A549 (cell line): Measurements from ENCODE around the gene BICRAL.

ENCODE experiments used
- CEBPB ChIP-seq, 2 experiments: fragments of >200 bp in 1 of 2; sonication (Bioruptor Twin) in 1 of 2; formaldehyde crosslinking in 1 of 2; IDR thresholded peaks; 2 replicates each; pipeline ENCODE4 v1.6.1; 2012 to 2016
- EP300 ChIP-seq, 2 experiments: fragments of >200 bp; sonication (Bioruptor Twin); formaldehyde crosslinking; IDR thresholded peaks; 2 replicates in 1 of 2; 3 replicates in 1 of 2; pipeline ENCODE4 v1.6.1; 2016 to 2017
- ESRRA ChIP-seq: fragments of 150-350 bp; IDR thresholded peaks from 2 replicates; pipeline ENCODE4 v1.6.1; 2014; ENCODE audit warnings: mild to moderate bottlenecking, low read length, borderline replicate concordance
- KDM1A ChIP-seq: fragments of 200-600 bp; sonication (generic); IDR thresholded peaks from 2 replicates; pipeline ENCODE4 v1.6.1; 2016; ENCODE audit warnings: low read depth, mild to moderate bottlenecking
- NFE2L2 ChIP-seq: fragments of 150-350 bp; conservative IDR thresholded peaks from 2 replicates; pipeline ENCODE4 v1.6.1; 2014; ENCODE audit warnings: low read length
- POLR2A ChIP-seq: IDR thresholded peaks from 2 replicates; pipeline ENCODE4 v1.6.1; 2012; ENCODE audit warnings: mild to moderate bottlenecking, low read length
- USF2 ChIP-seq: fragments of 450-650 bp; IDR thresholded peaks from 2 replicates; pipeline ENCODE4 v1.6.1; 2014; ENCODE audit warnings: antibody characterized with exemption
- TF ChIP-seq, protein P1 (sequence below): fragments of >200 bp; sonication (Bioruptor Twin); formaldehyde crosslinking; IDR thresholded peaks from 3 replicates; pipeline ENCODE4 v1.5.1; 2016
- TF ChIP-seq, protein P2 (sequence below): fragments of 150-350 bp; IDR thresholded peaks from 2 replicates; pipeline ENCODE4 v1.6.1; 2014; ENCODE audit warnings: low read depth, mild to moderate bottlenecking, low read length

DNA sequence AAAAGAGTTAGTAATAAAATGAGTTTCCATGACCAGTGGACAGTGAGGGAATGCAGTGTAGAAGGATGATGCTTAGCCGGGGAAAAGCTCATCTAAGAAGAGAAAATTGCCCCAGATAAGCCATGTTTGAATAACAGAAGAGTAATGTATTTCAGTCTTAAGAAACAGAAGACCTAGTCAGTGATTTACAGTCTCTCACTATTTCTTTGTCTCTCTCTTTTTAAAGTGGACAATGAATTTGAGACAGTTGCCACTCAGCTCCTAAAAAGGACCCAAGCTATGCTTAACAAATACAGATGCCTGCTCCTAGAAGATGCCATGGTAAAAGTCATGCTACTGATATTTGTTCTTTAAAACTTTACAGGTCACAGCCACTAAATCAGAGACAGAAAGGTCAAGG is 78.2 kb downstream of the BICRAL start:
- TF ChIP-seq EP300 (IDR thresholded peaks at IDR 0.05) (no peak), POLR2A (no peak), KDM1A (no peak), ESRRA (no peak), CEBPB (IDR thresholded peaks at IDR 0.05) (no peak), USF2 (no peak), NFE2L2 (no peak)
- TF ChIP-seq, protein P1, sequence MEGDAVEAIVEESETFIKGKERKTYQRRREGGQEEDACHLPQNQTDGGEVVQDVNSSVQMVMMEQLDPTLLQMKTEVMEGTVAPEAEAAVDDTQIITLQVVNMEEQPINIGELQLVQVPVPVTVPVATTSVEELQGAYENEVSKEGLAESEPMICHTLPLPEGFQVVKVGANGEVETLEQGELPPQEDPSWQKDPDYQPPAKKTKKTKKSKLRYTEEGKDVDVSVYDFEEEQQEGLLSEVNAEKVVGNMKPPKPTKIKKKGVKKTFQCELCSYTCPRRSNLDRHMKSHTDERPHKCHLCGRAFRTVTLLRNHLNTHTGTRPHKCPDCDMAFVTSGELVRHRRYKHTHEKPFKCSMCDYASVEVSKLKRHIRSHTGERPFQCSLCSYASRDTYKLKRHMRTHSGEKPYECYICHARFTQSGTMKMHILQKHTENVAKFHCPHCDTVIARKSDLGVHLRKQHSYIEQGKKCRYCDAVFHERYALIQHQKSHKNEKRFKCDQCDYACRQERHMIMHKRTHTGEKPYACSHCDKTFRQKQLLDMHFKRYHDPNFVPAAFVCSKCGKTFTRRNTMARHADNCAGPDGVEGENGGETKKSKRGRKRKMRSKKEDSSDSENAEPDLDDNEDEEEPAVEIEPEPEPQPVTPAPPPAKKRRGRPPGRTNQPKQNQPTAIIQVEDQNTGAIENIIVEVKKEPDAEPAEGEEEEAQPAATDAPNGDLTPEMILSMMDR: no peak
- TF ChIP-seq, protein P2, sequence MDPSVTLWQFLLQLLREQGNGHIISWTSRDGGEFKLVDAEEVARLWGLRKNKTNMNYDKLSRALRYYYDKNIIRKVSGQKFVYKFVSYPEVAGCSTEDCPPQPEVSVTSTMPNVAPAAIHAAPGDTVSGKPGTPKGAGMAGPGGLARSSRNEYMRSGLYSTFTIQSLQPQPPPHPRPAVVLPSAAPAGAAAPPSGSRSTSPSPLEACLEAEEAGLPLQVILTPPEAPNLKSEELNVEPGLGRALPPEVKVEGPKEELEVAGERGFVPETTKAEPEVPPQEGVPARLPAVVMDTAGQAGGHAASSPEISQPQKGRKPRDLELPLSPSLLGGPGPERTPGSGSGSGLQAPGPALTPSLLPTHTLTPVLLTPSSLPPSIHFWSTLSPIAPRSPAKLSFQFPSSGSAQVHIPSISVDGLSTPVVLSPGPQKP: no peak
